ENCODE measurements around the gene CDH23. TPM values are rescaled to one million over a fixed set of nuclear protein-coding genes. Genes with fewer than 3 reads are reported as not detected.

The CDH23 gene
- total and polyA plus RNA-seq, 9 of the 15 experiments (the other 6 are each of a cell fraction or from before 2014, with no cell fraction given), result 0.18 to 1.2 (median 0.47) TPM

GRCh38 chr10:71437537-71438092 lies 40.9 kb downstream of the CDH23 start (continued):
- no peak for TF ChIP-seq POLR2H (tag; IDR thresholded peaks at IDR 0.05; ENCODE audit: low read depth)
- TF ChIP-seq CCAR2 (IDR thresholded peaks at IDR 0.05; ENCODE audit: low read depth, low read length), result no peak
- no peak for TF ChIP-seq ZMIZ1 (IDR thresholded peaks at IDR 0.05; ENCODE audit: low read depth in 2 of 2, low read length in 2 of 2)

GRCh38 chr10:71438761-71439160 lies 42.0 kb downstream of the CDH23 start:
- Histone ChIP-seq H3K27ac (ENCODE audit: extremely low read depth, low read depth, low read length) (no peak overlapping the region), H4K20me1 (replicated peaks; ENCODE audit: control insufficient read depth, insufficient read depth, low read length) (peaks cover 12% of the 10 kb centered on the region; the same call in 1 of the 2 replicates), H3K27me3 (ENCODE audit: control insufficient read depth in 2 of 2, insufficient read depth in 2 of 2, low read length in 2 of 2) (peaks cover 33 to 80% of the 10 kb centered on the region in 2 experiments), H3K9me3 (replicated peaks; ENCODE audit: control insufficient read depth, insufficient read depth, low read depth, low read length) (no peaks in the 10 kb centered on the region), H2AFZ (ENCODE audit: low read depth, low read length) (no peak overlapping the region), H3K79me2 (ENCODE audit: control insufficient read depth, insufficient read depth, low read length) (no peaks in the 10 kb centered on the region), H3K36me3 (ENCODE audit: control insufficient read depth, insufficient read depth, low read length) (no peaks in the 10 kb centered on the region), H3K4me1 (replicated peaks in 1 of 2; ENCODE audit: control insufficient read depth in 2 of 2, insufficient read depth in 2 of 2, low read length in 2 of 2) (no peaks in the 10 kb centered on the region), H3K4me2 (ENCODE audit: insufficient read depth, low read length) (no peak overlapping the region), H3K9me1 (ENCODE audit: control insufficient read depth, insufficient read depth, low read length) (no peaks in the 10 kb centered on the region), H3K9ac (ENCODE audit: insufficient read depth in 1 of 2, low read depth in 2 of 2, low read length in 2 of 2) (no peak overlapping the region), H3K4me3 (no peak overlapping the region)
- DNase-seq (ENCODE audit: extremely low read depth in 1 of 4, low spot score in 3 of 4), result no peak
- ATAC-seq, result no peak
- in situ Hi-C loops (cut with MboI), result no loop called here
- no TSS peak for BruUV-seq (replicated peaks)
- WGBS (ENCODE audit: insufficient coverage, low coverage, missing lambda C conversion rate), result 8% methylated on average over 3 of the region's 3 CpGs
- ChIA-PET POLR2A (interaction anchor here (0.6 kb wide), 2 partner anchors 13 to 30 kb away, joined by 3 read pairs; no protein-coding TSS in a partner anchor), CTCF (ENCODE audit: low intra/inter-chr PET ratio) (no interaction called here)
- intact Hi-C loops (cut with micrococcal nuclease), result no loop called here
- TF ChIP-seq ZNF316 (IDR thresholded peaks at IDR 0.05), result no peak
- TF ChIP-seq FOXK1 (CRISPR knock-in tag; IDR thresholded peaks at IDR 0.05; ENCODE audit: borderline replicate concordance), result no peak
- no peak for TF ChIP-seq SIX5 (IDR thresholded peaks at IDR 0.05; ENCODE audit: borderline replicate concordance in 1 of 2, insufficient read depth in 1 of 2, low read depth in 1 of 2, low read length in 2 of 2)
- TF ChIP-seq ESRRB (CRISPR knock-in tag; IDR thresholded peaks at IDR 0.05; ENCODE audit: borderline replicate concordance), result no peak
- no peak for TF ChIP-seq XRCC4 (IDR thresholded peaks at IDR 0.05; ENCODE audit: extremely low read depth, insufficient read depth, insufficient read length)
- TF ChIP-seq ZBTB12 (CRISPR knock-in tag; IDR thresholded peaks at IDR 0.05), result no peak
- FAIRE-seq, result no peak
